Measurements from ENCODE around the gene DPP10. TPM values are rescaled to one million over a fixed set of nuclear protein-coding genes. Genes with fewer than 3 reads are reported as not detected.

DPP10 gene
- total and polyA plus RNA-seq, 10 of the 15 experiments (the other 5 are each of a cell fraction or from before 2014, with no cell fraction given): not detected

GRCh38 chr2:115807276-115807675 lies 1364.8 kb downstream of the DPP10 start:
- Histone ChIP-seq H3K9me3 (replicated peaks; ENCODE audit: control insufficient read depth, insufficient read depth, low read length) (no peaks in the 10 kb centered on the region), H4K20me1 (ENCODE audit: control insufficient read depth, insufficient read depth) (no peaks in the 10 kb centered on the region), H3K36me3 (ENCODE audit: control insufficient read depth in 2 of 2, insufficient read depth in 2 of 2, low read length in 1 of 2) (no peaks in the 10 kb centered on the region), H3K9ac (ENCODE audit: control insufficient read depth, insufficient read depth, low read length) (no peak overlapping the region), H3K79me2 (ENCODE audit: control insufficient read depth, insufficient read depth, low read length) (no peaks in the 10 kb centered on the region), H3K27ac (ENCODE audit: control insufficient read depth, insufficient read depth) (no peak overlapping the region), H2AFZ (ENCODE audit: control insufficient read depth, low read depth, low read length) (no peak overlapping the region), H3K4me3 (no peak overlapping the region), H3K27me3 (replicated peaks in 1 of 2; ENCODE audit: control insufficient read depth in 2 of 2, insufficient read depth in 2 of 2, low read length in 1 of 2) (no peaks in the 10 kb centered on the region), H3K4me2 (ENCODE audit: control insufficient read depth, insufficient read depth) (no peak overlapping the region), H3K4me1 (ENCODE audit: control insufficient read depth, insufficient read depth, low read length) (no peaks in the 10 kb centered on the region)
- SMC1A ChIA-PET (ENCODE audit: uncharacterized antibody, unreplicated experiment): no interaction called here
- FAIRE-seq (no peak), ATAC-seq (no peak), DNase-seq (ENCODE audit: low read depth, low spot score) (no peak)
- CTCF ChIA-PET: no interaction called here
- WGBS (ENCODE audit: insufficient coverage, insufficient replicate concordance, low lambda C conversion rate, missing lambda C conversion rate): 74% methylated on average over 3 of the region's 3 CpGs
- RAD21 ChIA-PET (ENCODE audit: unreplicated experiment): no interaction called here
- intact Hi-C loops (cut with micrococcal nuclease; ENCODE audit: unreplicated experiment) (no loop called here), in situ Hi-C loops (cut with MboI) (no loop called here)
- no TSS peak for BruUV-seq (replicated peaks)
- TF ChIP-seq MEF2B (IDR thresholded peaks at IDR 0.05; ENCODE audit: partially characterized antibody, poor library complexity, severe bottlenecking) (no peak), PAX8 (IDR thresholded peaks at IDR 0.05) (no peak), NR2C1 (IDR thresholded peaks at IDR 0.05) (no peak), EP300 (IDR thresholded peaks at IDR 0.05; ENCODE audit: borderline replicate concordance in 1 of 2, control insufficient read depth in 1 of 2, low read depth in 2 of 2, low read length in 2 of 2) (no peak), ZBTB11 (CRISPR knock-in tag; IDR thresholded peaks at IDR 0.05) (no peak), CREM (IDR thresholded peaks at IDR 0.05; ENCODE audit: low read depth) (no peak), ZNF384 (IDR thresholded peaks at IDR 0.05; ENCODE audit: borderline replicate concordance, low read depth, low read length) (no peak)
- POLR2A ChIA-PET: no interaction called here

All from GM12878 (cell line).